T-helper 1 cell treated with Interleukin-12 subunit alpha and Interleukin-12 subunit beta and Interleukin-4 antibody, amounts not matched to agents 30 μg/mL and 1 μg/mL, for 36 hours (primary cell): ENCODE measurements around the gene FAM222A.

Experiments
- H3K27ac Mint-ChIP-seq: one replicate; pipeline ENCODE4 v1.8.0; 2021; ENCODE audit warnings: mild to moderate bottlenecking, mixed read lengths
- H3K27me3 Mint-ChIP-seq: one replicate; pipeline ENCODE4 v1.8.0; 2021; ENCODE audit warnings: low read depth, mixed read lengths
- H3K36me3 Mint-ChIP-seq: one replicate; pipeline ENCODE4 v1.8.0; 2021; ENCODE audit warnings: low read depth, mixed read lengths
- H3K4me1 Mint-ChIP-seq: one replicate; pipeline ENCODE4 v1.8.0; 2021; ENCODE audit warnings: low read depth, mixed read lengths
- H3K4me3 Mint-ChIP-seq: one replicate; pipeline ENCODE4 v1.8.0; 2021; ENCODE audit warnings: mild to moderate bottlenecking, moderate library complexity, mixed read lengths
- H3K9me3 Mint-ChIP-seq: one replicate; pipeline ENCODE4 v1.8.0; 2021; ENCODE audit warnings: mixed read lengths

The FAM222A gene

GRCh38 chr12:109731806-109732205 is 18.2 kb downstream of the FAM222A start:
- H3K9me3 Mint-ChIP-seq: no peaks in the 10 kb centered on the region
- no peaks in the 10 kb centered on the region for H3K4me1 Mint-ChIP-seq
- H3K27me3 Mint-ChIP-seq: peaks cover 30% of the 10 kb centered on the region
- H3K4me3 Mint-ChIP-seq: no peak overlapping the region
- no peaks in the 10 kb centered on the region for H3K36me3 Mint-ChIP-seq
- no peak overlapping the region for H3K27ac Mint-ChIP-seq

GRCh38 chr12:109732321-109733305 is 19.0 kb downstream of the FAM222A start:
- peaks cover 30% of the 10 kb centered on the region for H3K27me3 Mint-ChIP-seq
- no peak overlapping the region for H3K27ac Mint-ChIP-seq
- no peaks in the 10 kb centered on the region for H3K9me3 Mint-ChIP-seq
- H3K4me3 Mint-ChIP-seq: no peak overlapping the region
- no peaks in the 10 kb centered on the region for H3K36me3 Mint-ChIP-seq
- no peaks in the 10 kb centered on the region for H3K4me1 Mint-ChIP-seq

GRCh38 chr12:109734219-109735000 is 20.8 kb downstream of the FAM222A start:
- Mint-ChIP-seq H3K9me3 (no peaks in the 10 kb centered on the region), H3K27me3 (peaks cover 30% of the 10 kb centered on the region), H3K4me3 (no peak overlapping the region), H3K36me3 (no peaks in the 10 kb centered on the region), H3K27ac (no peak overlapping the region), H3K4me1 (no peaks in the 10 kb centered on the region)

GRCh38 chr12:109735051-109735521 is 21.5 kb downstream of the FAM222A start:
- H3K9me3 Mint-ChIP-seq: no peaks in the 10 kb centered on the region
- no peaks in the 10 kb centered on the region for H3K4me1 Mint-ChIP-seq
- H3K27ac Mint-ChIP-seq: no peak overlapping the region
- peaks cover 30% of the 10 kb centered on the region for H3K27me3 Mint-ChIP-seq
- no peak overlapping the region for H3K4me3 Mint-ChIP-seq
- no peaks in the 10 kb centered on the region for H3K36me3 Mint-ChIP-seq

- H3K36me3 Mint-ChIP-seq: no peaks in the 10 kb centered on the region
- no peaks in the 10 kb centered on the region for H3K9me3 Mint-ChIP-seq
- no peak overlapping the region for H3K4me3 Mint-ChIP-seq
- peaks cover 30% of the 10 kb centered on the region for H3K27me3 Mint-ChIP-seq
- no peak overlapping the region for H3K27ac Mint-ChIP-seq
- no peaks in the 10 kb centered on the region for H3K4me1 Mint-ChIP-seq
These were observed 22.4 kb downstream of the FAM222A start for GRCh38 chr12:109735825-109736551.

- Mint-ChIP-seq H3K27me3 (peaks cover 30% of the 10 kb centered on the region), H3K9me3 (no peaks in the 10 kb centered on the region), H3K36me3 (no peaks in the 10 kb centered on the region), H3K27ac (no peak overlapping the region), H3K4me1 (no peaks in the 10 kb centered on the region), H3K4me3 (no peak overlapping the region)
These were observed 23.0 kb downstream of the FAM222A start for GRCh38 chr12:109736552-109737108.

GRCh38 chr12:109737126-109737525 is 23.5 kb downstream of the FAM222A start:
- Mint-ChIP-seq H3K27ac (no peak overlapping the region), H3K9me3 (no peaks in the 10 kb centered on the region), H3K27me3 (peaks cover 30% of the 10 kb centered on the region), H3K36me3 (no peaks in the 10 kb centered on the region), H3K4me1 (no peaks in the 10 kb centered on the region), H3K4me3 (no peak overlapping the region)

- H3K27ac Mint-ChIP-seq: no peak overlapping the region
- peaks cover 30% of the 10 kb centered on the region for H3K27me3 Mint-ChIP-seq
These were observed 24.0 kb downstream of the FAM222A start for GRCh38 chr12:109737631-109738030.

GRCh38 chr12:109738209-109738608 is 24.6 kb downstream of the FAM222A start:
- no peaks in the 10 kb centered on the region for H3K9me3 Mint-ChIP-seq
- peaks cover 26% of the 10 kb centered on the region for H3K27me3 Mint-ChIP-seq
- H3K4me3 Mint-ChIP-seq: no peak overlapping the region
- no peaks in the 10 kb centered on the region for H3K4me1 Mint-ChIP-seq
- no peak overlapping the region for H3K27ac Mint-ChIP-seq
- H3K36me3 Mint-ChIP-seq: no peaks in the 10 kb centered on the region

More at GRCh38 chr12:109737631-109738030, 24.0 kb downstream of the FAM222A start:
- Mint-ChIP-seq H3K36me3 (no peaks in the 10 kb centered on the region), H3K4me1 (no peaks in the 10 kb centered on the region), H3K4me3 (no peak overlapping the region), H3K9me3 (no peaks in the 10 kb centered on the region)

GRCh38 chr12:109738878-109739665 is 25.4 kb downstream of the FAM222A start:
- Mint-ChIP-seq H3K36me3 (no peaks in the 10 kb centered on the region), H3K9me3 (no peaks in the 10 kb centered on the region), H3K4me1 (no peaks in the 10 kb centered on the region), H3K4me3 (no peak overlapping the region), H3K27ac (no peak overlapping the region), H3K27me3 (peaks cover 20% of the 10 kb centered on the region)

- Mint-ChIP-seq H3K9me3 (no peaks in the 10 kb centered on the region), H3K27me3 (peaks cover 11% of the 10 kb centered on the region), H3K36me3 (no peaks in the 10 kb centered on the region), H3K4me3 (no peak overlapping the region), H3K4me1 (no peaks in the 10 kb centered on the region), H3K27ac (no peak overlapping the region)
These were observed 26.4 kb downstream of the FAM222A start for GRCh38 chr12:109739747-109740693.

GRCh38 chr12:109740694-109741245 is 27.1 kb downstream of the FAM222A start:
- no peaks in the 10 kb centered on the region for H3K36me3 Mint-ChIP-seq
- H3K4me3 Mint-ChIP-seq: no peak overlapping the region
- H3K27me3 Mint-ChIP-seq: peaks cover 7% of the 10 kb centered on the region
- H3K27ac Mint-ChIP-seq: no peak overlapping the region
- no peaks in the 10 kb centered on the region for H3K9me3 Mint-ChIP-seq
- no peaks in the 10 kb centered on the region for H3K4me1 Mint-ChIP-seq
